HCT116 (cell line): Measurements from ENCODE around the gene WDR20. TPM values are rescaled to one million over a fixed set of nuclear protein-coding genes. Genes with fewer than 3 reads are reported as not detected.

Experiments used
- ATAC-seq: fragments of 200-7000 bp; cut with Tn5 transposase; 2 replicates; pipeline ENCODE4 v1.9.1; 2020; ENCODE audit warnings: mild to moderate bottlenecking, moderate library complexity
- BruUV-seq: library from RNA; stranded (reverse); fragments of 400-500 nt; replicated peaks from 2 replicates; lab custom pipeline; 2021; lab: Mats Ljungman, UMichigan
- CTCF ChIA-PET: fragments of 300-600 bp; sonication (Branson Sonifier 250); formaldehyde crosslinking; loops from one replicate; lab custom pipeline; 2021; ENCODE audit warnings: antibody characterized with exemption; lab: Charles Lee
- POLR2A ChIA-PET: fragments of 300-600, 350-600 bp; sonication (Branson Sonifier 250); formaldehyde crosslinking; loops from one replicate; lab custom pipeline; 2021; ENCODE audit warnings: antibody characterized with exemption; lab: Charles Lee
- RAD21 ChIA-PET, 2 experiments: fragments of 300-600 bp; sonication (Branson Sonifier 250); formaldehyde crosslinking; loops; one replicate each; lab custom pipeline; 2023; ENCODE audit warnings: low total read pairs in 2 of 2; ENCODE audit not compliant: uncharacterized antibody in 2 of 2, unreplicated experiment in 2 of 2, low non-redundant PET in 1 of 2; lab: Charles Lee
- DNase-seq: peaks from one replicate; pipeline ENCODE4 v3.0.0-alpha.2; 2010; ENCODE audit warnings: low read depth, low spot score
- H2AFZ ChIP-seq: fragments of 200-600 bp; shearing (Covaris generic), sonication (generic); 2 replicates; pipeline ENCODE4 v1.6.1; 2017; ENCODE audit warnings: low read depth, mixed run types, mixed read lengths, antibody characterized with exemption, low read length; ENCODE audit not compliant: poor library complexity, severe bottlenecking
- H3K27ac ChIP-seq: 2 replicates; pipeline ENCODE4 v1.5.1; 2012; ENCODE audit warnings: low read depth, low read length
- H3K27me3 ChIP-seq: fragments of 200-600 bp; sonication (generic); 2 replicates; pipeline ENCODE4 v1.6.1; 2016; ENCODE audit warnings: mixed run types, low read length, mixed read lengths; ENCODE audit not compliant: insufficient read depth
- H3K36me3 ChIP-seq, 2 experiments: fragments of 200-500 bp in 1 of 2; fragments of 200-600 bp in 1 of 2; sonication (Bioruptor generic) in 1 of 2; sonication (generic) in 1 of 2; 2 replicates each; pipeline versions ENCODE4 v1.5.1 to v1.6.1; 2014 to 2016; ENCODE audit warnings: low read length in 2 of 2, inconsistent platforms in 1 of 2, mixed read lengths in 1 of 2, mixed run types in 1 of 2; ENCODE audit not compliant: insufficient read depth in 2 of 2, control insufficient read depth in 1 of 2
- H3K4me1 ChIP-seq, 2 experiments: fragments of 200-600 bp in 1 of 2; sonication (generic) in 1 of 2; 2 replicates each; pipeline versions ENCODE4 v1.5.1 to v1.6.1; 2012 to 2017; ENCODE audit warnings: low read length in 2 of 2, inconsistent platforms in 1 of 2, mild to moderate bottlenecking in 1 of 2, mixed read lengths in 1 of 2, mixed run types in 1 of 2, moderate library complexity in 1 of 2; ENCODE audit not compliant: insufficient read depth in 2 of 2, control insufficient read depth in 1 of 2
- H3K4me2 ChIP-seq: fragments of 200-600 bp; sonication (generic); 2 replicates; pipeline ENCODE4 v1.6.1; 2017; ENCODE audit warnings: mixed run types, low read length, mixed read lengths
- H3K4me3 ChIP-seq, 2 experiments: fragments of 200-600 bp in 1 of 2; sonication (generic) in 1 of 2; replicated peaks in 1 of 2; 2 replicates each; pipeline ENCODE4 v1.5.1; 2011 to 2016; ENCODE audit warnings: low read length in 2 of 2, control low read depth in 1 of 2, low read depth in 1 of 2, mild to moderate bottlenecking in 1 of 2, mixed read lengths in 1 of 2, mixed run types in 1 of 2
- H3K79me2 ChIP-seq: fragments of 200-600 bp; sonication (generic); 2 replicates; pipeline ENCODE4 v1.6.1; 2017; ENCODE audit warnings: mild to moderate bottlenecking, mixed run types, low read length, moderate library complexity, mixed read lengths; ENCODE audit not compliant: insufficient read depth
- H3K9ac ChIP-seq: fragments of 200-600 bp; sonication (generic); 2 replicates; pipeline ENCODE4 v1.6.1; 2016; ENCODE audit warnings: low read length, mixed read lengths
- H3K9me2 ChIP-seq: fragments of 200-600 bp; sonication (generic), shearing (Covaris generic); 2 replicates; pipeline ENCODE4 v1.6.1; 2017; ENCODE audit warnings: mixed run types, mild to moderate bottlenecking, moderate library complexity; ENCODE audit not compliant: insufficient read depth
- H3K9me3 ChIP-seq, 2 experiments: fragments of 200-500 bp in 1 of 2; fragments of 200-600 bp in 1 of 2; sonication (Bioruptor generic) in 1 of 2; sonication (generic) in 1 of 2; 2 replicates each; pipeline ENCODE4 v1.6.1; 2014 to 2017; ENCODE audit warnings: low read length in 2 of 2, mixed read lengths in 2 of 2, inconsistent platforms in 1 of 2, low read depth in 1 of 2, mild to moderate bottlenecking in 1 of 2, mixed run types in 1 of 2, moderate library complexity in 1 of 2; ENCODE audit not compliant: control insufficient read depth in 1 of 2, insufficient read depth in 1 of 2
- H4K20me1 ChIP-seq: fragments of 200-600 bp; sonication (generic), shearing (Covaris generic); 2 replicates; pipeline ENCODE4 v1.6.1; 2017; ENCODE audit warnings: mixed run types, mild to moderate bottlenecking, moderate library complexity; ENCODE audit not compliant: insufficient read depth
- EZH2phosphoT487 ChIP-seq: fragments of 200-600 bp; IDR thresholded peaks from 2 replicates; pipeline ENCODE4 v1.6.1; 2018; ENCODE audit warnings: antibody characterized with exemption, borderline replicate concordance
- SIN3A ChIP-seq: IDR thresholded peaks from 2 replicates; pipeline ENCODE4 v1.6.1; 2012; ENCODE audit warnings: low read depth
- SRF ChIP-seq: IDR thresholded peaks from 2 replicates; pipeline ENCODE4 v1.6.1; 2012; ENCODE audit warnings: low read depth
- intact Hi-C: fragments of 100-400 bp; cut with micrococcal nuclease; formaldehyde crosslinking; loops from 2 replicates; pipeline ENCODE4 v1.10.0; 2022
- total RNA-seq: library from RNA; stranded (reverse); gene quantifications from one replicate; pipeline ENCODE4 v1.2.1, GENCODE V29; 2021; ENCODE audit not compliant: unreplicated experiment
- TF ChIP-seq, protein P1 (sequence below): IDR thresholded peaks from 2 replicates; pipeline ENCODE4 v1.6.1; 2011; ENCODE audit warnings: mild to moderate bottlenecking, low read length, moderate library complexity; ENCODE audit not compliant: insufficient replicate concordance; ENCODE audit errors: extremely low read depth
- TF ChIP-seq, protein P2 (sequence below): IDR thresholded peaks from 2 replicates; pipeline ENCODE4 v1.6.1; 2012; ENCODE audit warnings: low read depth

Gene WDR20
- total RNA-seq, 1 experiment from 2014 or later, result 21.1 TPM

DNA sequence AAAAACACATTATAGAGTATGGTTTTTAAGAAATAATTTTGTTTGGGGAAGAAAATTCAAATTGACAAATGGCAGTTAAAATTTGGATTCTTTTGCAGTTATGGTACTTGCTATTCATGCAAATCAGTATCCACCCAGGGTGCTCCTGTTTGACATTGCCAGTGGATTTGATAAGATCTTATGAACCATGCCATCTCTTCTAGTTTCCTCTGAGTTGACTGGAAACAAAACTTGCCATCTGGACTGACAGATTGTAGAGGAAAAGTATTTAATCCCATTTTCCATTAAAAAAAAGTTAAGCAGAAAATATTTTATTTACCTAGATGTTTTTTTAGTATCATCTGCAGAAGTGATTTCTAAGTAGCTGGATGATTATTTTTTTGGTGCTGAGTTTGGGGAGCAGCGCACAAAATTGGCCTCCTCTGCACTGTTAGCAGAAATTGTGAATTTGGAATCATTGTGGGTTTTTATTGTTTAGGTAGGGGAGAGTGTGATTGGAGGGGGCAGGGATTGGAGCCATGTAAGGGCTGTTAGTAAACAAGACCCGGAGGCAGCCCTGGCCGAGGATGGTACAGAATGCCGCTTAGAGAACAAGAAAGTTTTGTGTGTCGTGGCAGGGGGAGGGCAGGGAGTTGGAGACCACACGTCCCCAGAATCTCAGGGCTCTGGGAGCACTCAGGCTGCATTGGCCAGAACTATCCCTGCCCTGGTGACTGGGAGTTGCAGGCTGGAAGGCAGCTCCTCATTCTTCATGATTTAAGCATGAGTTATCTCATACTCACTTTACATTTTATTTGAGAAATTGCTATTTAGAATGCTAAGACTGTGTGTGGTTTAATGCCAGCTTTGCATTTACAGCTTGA lies 56.6 kb downstream of the WDR20 start:
- ATAC-seq (no peak), DNase-seq (no peak)
- Histone ChIP-seq H3K27ac (no peak overlapping the region), H3K9me3 (no peaks in the 10 kb centered on the region), H3K9ac (no peak overlapping the region), H2AFZ (no peak overlapping the region), H3K9me2 (no peaks in the 10 kb centered on the region), H3K4me1 (peaks cover 3 to 4% of the 10 kb centered on the region in 2 experiments), H3K79me2 (peaks cover 13% of the 10 kb centered on the region), H3K36me3 (peaks cover 0 to 4% of the 10 kb centered on the region in 2 experiments; a peak in 1 of 4 replicates), H4K20me1 (no peaks in the 10 kb centered on the region), H3K27me3 (no peaks in the 10 kb centered on the region), H3K4me2 (no peak overlapping the region), H3K4me3 (no peak overlapping the region)
- RAD21 ChIA-PET, result no interaction called here
- no TSS peak for BruUV-seq
- TF ChIP-seq, protein P1, sequence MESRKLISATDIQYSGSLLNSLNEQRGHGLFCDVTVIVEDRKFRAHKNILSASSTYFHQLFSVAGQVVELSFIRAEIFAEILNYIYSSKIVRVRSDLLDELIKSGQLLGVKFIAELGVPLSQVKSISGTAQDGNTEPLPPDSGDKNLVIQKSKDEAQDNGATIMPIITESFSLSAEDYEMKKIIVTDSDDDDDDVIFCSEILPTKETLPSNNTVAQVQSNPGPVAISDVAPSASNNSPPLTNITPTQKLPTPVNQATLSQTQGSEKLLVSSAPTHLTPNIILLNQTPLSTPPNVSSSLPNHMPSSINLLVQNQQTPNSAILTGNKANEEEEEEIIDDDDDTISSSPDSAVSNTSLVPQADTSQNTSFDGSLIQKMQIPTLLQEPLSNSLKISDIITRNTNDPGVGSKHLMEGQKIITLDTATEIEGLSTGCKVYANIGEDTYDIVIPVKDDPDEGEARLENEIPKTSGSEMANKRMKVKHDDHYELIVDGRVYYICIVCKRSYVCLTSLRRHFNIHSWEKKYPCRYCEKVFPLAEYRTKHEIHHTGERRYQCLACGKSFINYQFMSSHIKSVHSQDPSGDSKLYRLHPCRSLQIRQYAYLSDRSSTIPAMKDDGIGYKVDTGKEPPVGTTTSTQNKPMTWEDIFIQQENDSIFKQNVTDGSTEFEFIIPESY, result no peak
- TF ChIP-seq EZH2phosphoT487 (no peak), SRF (no peak), SIN3A (no peak)
- TF ChIP-seq, protein P2, sequence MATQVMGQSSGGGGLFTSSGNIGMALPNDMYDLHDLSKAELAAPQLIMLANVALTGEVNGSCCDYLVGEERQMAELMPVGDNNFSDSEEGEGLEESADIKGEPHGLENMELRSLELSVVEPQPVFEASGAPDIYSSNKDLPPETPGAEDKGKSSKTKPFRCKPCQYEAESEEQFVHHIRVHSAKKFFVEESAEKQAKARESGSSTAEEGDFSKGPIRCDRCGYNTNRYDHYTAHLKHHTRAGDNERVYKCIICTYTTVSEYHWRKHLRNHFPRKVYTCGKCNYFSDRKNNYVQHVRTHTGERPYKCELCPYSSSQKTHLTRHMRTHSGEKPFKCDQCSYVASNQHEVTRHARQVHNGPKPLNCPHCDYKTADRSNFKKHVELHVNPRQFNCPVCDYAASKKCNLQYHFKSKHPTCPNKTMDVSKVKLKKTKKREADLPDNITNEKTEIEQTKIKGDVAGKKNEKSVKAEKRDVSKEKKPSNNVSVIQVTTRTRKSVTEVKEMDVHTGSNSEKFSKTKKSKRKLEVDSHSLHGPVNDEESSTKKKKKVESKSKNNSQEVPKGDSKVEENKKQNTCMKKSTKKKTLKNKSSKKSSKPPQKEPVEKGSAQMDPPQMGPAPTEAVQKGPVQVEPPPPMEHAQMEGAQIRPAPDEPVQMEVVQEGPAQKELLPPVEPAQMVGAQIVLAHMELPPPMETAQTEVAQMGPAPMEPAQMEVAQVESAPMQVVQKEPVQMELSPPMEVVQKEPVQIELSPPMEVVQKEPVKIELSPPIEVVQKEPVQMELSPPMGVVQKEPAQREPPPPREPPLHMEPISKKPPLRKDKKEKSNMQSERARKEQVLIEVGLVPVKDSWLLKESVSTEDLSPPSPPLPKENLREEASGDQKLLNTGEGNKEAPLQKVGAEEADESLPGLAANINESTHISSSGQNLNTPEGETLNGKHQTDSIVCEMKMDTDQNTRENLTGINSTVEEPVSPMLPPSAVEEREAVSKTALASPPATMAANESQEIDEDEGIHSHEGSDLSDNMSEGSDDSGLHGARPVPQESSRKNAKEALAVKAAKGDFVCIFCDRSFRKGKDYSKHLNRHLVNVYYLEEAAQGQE, result no peak
- intact Hi-C loops, result no loop called here
- CTCF ChIA-PET, result no interaction called here
- POLR2A ChIA-PET, result no interaction called here
